ENCODE results near the gene ART3.
A peak's percentile ranks its signal among the peaks of the same experiment; 100 is the strongest.

The ART3 gene

GRCh38 chr4:76061421-76061820 lies 13.1 kb upstream of the ART3 start:
- DNase-seq (ENCODE audit: low read depth in 1 of 2, low spot score in 1 of 2), result no peak
- TF ChIP-seq SPI1 (IDR thresholded peaks at IDR 0.05; ENCODE audit: borderline replicate concordance, low read depth), result no peak
- no peak for TF ChIP-seq POLR2AphosphoS5 (IDR thresholded peaks at IDR 0.05; ENCODE audit: low read depth)
- no peak for TF ChIP-seq GABPA (IDR thresholded peaks at IDR 0.05; ENCODE audit: low read depth)
- H3K4me3 ChIP-seq (replicated peaks; ENCODE audit: insufficient read depth, low read length), result no peak overlapping the region
- H3K27me3 ChIP-seq (ENCODE audit: insufficient read depth, poor library complexity, severe bottlenecking), result no peaks in the 10 kb centered on the region
- no peak overlapping the region for H3K27ac ChIP-seq (replicated peaks)

- Histone ChIP-seq H3K27ac (replicated peaks) (no peak overlapping the region), H3K27me3 (ENCODE audit: insufficient read depth, poor library complexity, severe bottlenecking) (no peaks in the 10 kb centered on the region), H3K4me3 (replicated peaks; ENCODE audit: insufficient read depth, low read length) (no peak overlapping the region)
- DNase-seq (ENCODE audit: low read depth in 1 of 2, low spot score in 1 of 2), result no peak
- TF ChIP-seq POLR2AphosphoS5 (IDR thresholded peaks at IDR 0.05; ENCODE audit: low read depth) (no peak), GABPA (IDR thresholded peaks at IDR 0.05; ENCODE audit: low read depth) (no peak), REST (IDR thresholded peaks at IDR 0.05; ENCODE audit: insufficient replicate concordance, low read depth) (no peak), SPI1 (IDR thresholded peaks at IDR 0.05; ENCODE audit: borderline replicate concordance, low read depth) (no peak), CTCF (IDR thresholded peaks at IDR 0.05; ENCODE audit: insufficient read depth, low read length) (no peak)
Measured at GRCh38 chr4:76061982-76062381, 12.5 kb upstream of the ART3 start.

- H3K27me3 ChIP-seq (ENCODE audit: insufficient read depth, poor library complexity, severe bottlenecking), result no peaks in the 10 kb centered on the region
- no peak overlapping the region for H3K27ac ChIP-seq (replicated peaks)
- TF ChIP-seq REST (IDR thresholded peaks at IDR 0.05; ENCODE audit: insufficient replicate concordance, low read depth) (no peak), POLR2AphosphoS5 (IDR thresholded peaks at IDR 0.05; ENCODE audit: low read depth) (no peak), GABPA (IDR thresholded peaks at IDR 0.05; ENCODE audit: low read depth) (no peak), SPI1 (IDR thresholded peaks at IDR 0.05; ENCODE audit: borderline replicate concordance, low read depth) (no peak), CTCF (IDR thresholded peaks at IDR 0.05; ENCODE audit: insufficient read depth, low read length) (no peak)
Measured at GRCh38 chr4:76066546-76066945, 8.0 kb upstream of the ART3 start.

GRCh38 chr4:76067652-76068286 lies 6.7 kb upstream of the ART3 start:
- H3K27ac ChIP-seq (replicated peaks), result no peak overlapping the region
- no peaks in the 10 kb centered on the region for H3K27me3 ChIP-seq (ENCODE audit: insufficient read depth, poor library complexity, severe bottlenecking)
- no peak overlapping the region for H3K4me3 ChIP-seq (replicated peaks; ENCODE audit: insufficient read depth, low read length)
- DNase-seq (ENCODE audit: low read depth in 1 of 2, low spot score in 1 of 2), result peak; percentile 26 to 73
- no peak for TF ChIP-seq GABPA (IDR thresholded peaks at IDR 0.05; ENCODE audit: low read depth)
- no peak for TF ChIP-seq REST (IDR thresholded peaks at IDR 0.05; ENCODE audit: insufficient replicate concordance, low read depth)
- TF ChIP-seq CTCF (IDR thresholded peaks at IDR 0.05; ENCODE audit: insufficient read depth, low read length), result peak; percentile 77
- no peak for TF ChIP-seq SPI1 (IDR thresholded peaks at IDR 0.05; ENCODE audit: borderline replicate concordance, low read depth)
- TF ChIP-seq POLR2AphosphoS5 (IDR thresholded peaks at IDR 0.05; ENCODE audit: low read depth), result no peak

More at GRCh38 chr4:76066546-76066945, 8.0 kb upstream of the ART3 start:
- no peak overlapping the region for H3K4me3 ChIP-seq (replicated peaks; ENCODE audit: insufficient read depth, low read length)
- no peak for DNase-seq (ENCODE audit: low read depth in 1 of 2, low spot score in 1 of 2)

Measured in HL-60 (cell line).